GM19025 (cell line): ENCODE results near the gene SPINK8.
"Not testable (repeated sequence)": the region's sequence is repeated elsewhere in the genome, so short reads cannot be mapped to it uniquely, and the experiment has no call there.

Experiments
- ATAC-seq: cut with Tn5 transposase; IDR thresholded peaks from one replicate; pipeline ENCODE4 v1.9.1; 2021; ENCODE audit warnings: mild to moderate bottlenecking, low read depth, moderate library complexity; ENCODE audit not compliant: unreplicated experiment

SPINK8 gene

DNA sequence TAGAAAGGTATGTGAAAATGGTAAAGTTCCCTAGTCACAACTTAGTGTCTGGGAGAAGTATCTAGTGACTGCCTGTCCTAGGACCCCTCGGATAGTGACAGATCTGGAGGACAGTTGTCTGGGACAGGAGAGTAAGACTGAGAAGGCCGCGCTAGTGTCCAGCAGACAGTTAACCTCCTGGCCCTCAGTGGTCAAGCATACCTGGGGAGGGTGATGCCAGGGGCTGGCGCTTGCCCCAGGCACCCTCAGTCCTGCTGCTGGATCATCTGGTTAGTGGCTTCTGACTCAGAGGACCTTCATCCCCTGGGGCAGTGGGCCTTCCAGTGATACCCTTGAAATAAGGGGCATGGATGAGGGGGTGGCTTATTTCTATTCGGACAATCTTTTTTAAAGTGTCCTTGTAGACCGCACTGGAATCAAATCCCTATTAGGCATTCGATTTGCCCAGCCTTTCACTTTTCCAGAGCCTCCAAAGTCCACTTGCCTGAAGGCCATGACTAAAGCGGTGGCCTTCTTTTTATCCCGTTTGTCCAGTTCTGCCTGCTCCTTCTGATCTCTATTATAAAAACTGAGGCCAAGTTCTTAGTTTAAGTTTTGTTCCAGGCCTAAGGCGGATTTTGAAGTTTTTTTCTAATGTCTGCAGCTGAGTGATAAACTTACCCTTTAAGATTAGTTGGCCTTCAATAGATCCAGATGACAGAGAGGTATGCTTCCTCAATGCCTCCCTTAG, 1.6 kb downstream of the SPINK8 start:
- ATAC-seq: not testable (repeated sequence)

DNA sequence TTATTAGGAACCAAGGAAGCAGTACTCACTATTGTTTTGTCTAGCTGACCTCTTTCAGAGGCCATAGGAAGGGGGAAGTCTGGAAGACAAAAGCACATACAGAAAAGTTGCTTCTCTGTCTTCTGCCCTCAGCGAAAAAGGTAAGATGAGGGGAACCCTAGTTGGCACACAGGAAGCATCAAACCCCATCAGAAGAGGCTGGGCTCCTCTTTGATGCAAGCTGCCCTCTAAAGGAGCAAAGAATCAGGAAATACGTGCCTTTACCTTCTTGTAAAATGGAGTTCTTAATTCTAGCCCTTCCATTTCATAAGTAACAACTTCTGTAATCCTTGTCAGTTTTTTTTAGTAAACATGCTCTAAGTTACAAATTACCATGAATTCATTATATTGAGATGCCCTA, 12.5 kb downstream of the SPINK8 start:
- ATAC-seq: no peak

GRCh38 chr3:48318713-48319468, 14.6 kb downstream of the SPINK8 start:
- no peak for ATAC-seq

GRCh38 chr3:48314542-48314941, 18.9 kb downstream of the SPINK8 start:
- ATAC-seq: no peak

GRCh38 chr3:48306860-48307530, 26.5 kb downstream of the SPINK8 start:
- no peak for ATAC-seq

- no peak for ATAC-seq
Measured at GRCh38 chr3:48306290-48306689, 27.2 kb downstream of the SPINK8 start.

DNA sequence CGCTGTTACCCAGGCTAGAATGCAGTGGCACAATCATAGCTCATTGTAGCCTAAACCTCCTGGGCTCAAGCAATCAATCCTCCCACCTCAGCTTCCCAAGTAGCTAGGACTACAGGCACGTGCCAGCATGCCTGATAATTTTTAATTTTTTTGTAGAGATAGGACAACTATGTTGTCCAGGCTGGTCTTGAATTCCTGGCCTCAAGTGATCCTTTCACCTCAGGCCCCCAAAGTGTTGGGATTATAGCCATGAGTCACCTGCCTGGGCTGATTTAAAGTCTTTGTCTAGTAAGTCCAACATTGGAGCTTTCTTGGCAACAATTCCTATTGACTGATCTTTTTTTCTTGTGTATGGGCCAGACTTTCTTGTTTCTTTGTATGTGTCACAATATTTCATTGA, 28.1 kb downstream of the SPINK8 start:
- no peak for ATAC-seq

DNA sequence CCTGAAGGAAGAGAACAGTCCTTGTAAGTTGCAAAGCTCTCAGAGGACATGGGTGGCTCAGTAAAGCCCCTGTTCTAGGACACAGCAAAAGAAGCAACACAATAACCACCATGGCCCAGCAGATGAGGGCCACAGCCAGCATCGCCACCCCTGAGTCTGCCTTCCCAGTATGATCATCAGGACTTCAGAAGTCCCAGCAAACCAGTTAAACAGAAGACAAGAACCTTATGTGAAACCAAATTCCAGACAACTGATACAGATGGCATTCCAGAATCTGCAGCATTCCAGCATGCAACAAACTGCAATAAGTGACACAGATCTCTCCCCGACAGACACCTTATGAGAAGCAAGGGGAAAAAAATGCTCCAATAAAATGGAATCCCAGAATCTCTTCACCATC, 30.4 kb downstream of the SPINK8 start:
- ATAC-seq: no peak

DNA sequence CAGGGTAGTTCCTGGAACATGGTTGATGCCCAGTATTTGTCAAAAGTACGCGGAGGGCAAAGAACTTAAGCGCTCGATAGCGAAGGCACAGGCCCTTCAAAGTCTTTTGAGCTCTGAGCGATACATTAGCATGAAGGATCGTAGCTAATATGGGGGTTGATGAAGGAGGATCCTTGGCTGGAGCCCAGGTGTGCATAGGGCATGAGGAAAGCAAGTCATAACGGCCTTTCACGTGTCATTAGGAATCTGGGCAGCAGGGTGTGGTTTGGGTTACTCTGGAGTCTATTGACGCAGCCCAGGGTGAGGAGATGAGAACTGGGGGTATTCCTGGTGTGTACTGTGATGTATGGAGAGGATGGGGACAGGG, 31.7 kb downstream of the SPINK8 start:
- peak; percentile 6 for ATAC-seq

DNA sequence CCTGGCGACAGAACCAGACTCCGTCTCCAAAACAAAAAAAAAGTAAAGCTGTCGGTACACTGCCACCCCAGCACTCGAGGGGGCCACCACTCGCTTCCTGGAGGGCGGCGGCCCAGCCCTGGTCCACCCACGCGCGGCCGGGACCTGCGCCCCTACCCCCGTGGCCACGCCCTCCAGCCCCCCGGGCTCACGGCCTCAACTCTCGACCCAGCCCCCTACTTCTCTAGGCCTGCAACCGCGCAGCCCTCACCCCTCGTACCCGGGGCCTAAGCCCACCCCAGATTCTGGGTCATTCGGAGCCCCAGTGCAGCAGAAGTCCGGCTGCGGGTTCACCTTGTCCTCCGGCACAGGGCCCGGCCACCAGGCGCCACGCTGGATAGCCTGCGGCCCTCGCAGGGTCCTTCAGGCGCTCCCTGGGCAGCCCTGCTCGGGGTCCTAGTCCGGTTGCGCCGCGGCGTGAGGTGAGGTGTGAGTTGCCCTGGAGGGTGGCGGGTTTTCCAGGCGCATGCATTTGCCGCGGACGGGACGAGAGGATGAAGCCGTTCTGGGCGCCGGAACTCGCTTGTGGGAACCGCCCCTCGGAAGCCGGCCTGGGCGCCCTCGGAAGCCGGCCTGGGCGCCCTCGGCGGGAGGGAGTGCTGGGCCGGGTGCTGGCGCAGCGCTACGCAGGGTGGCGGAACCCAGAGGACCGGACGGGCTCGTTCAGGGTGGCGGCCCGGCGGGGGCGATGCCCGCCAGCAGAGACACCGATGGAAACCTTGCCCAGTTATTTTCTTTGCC, 32.3 kb downstream of the SPINK8 start, which contains the start of gene NME6:
NME6 (minus strand) TSS at position 348 of the 780 bp plus-strand sequence.
- peak; percentile 71 for ATAC-seq

DNA sequence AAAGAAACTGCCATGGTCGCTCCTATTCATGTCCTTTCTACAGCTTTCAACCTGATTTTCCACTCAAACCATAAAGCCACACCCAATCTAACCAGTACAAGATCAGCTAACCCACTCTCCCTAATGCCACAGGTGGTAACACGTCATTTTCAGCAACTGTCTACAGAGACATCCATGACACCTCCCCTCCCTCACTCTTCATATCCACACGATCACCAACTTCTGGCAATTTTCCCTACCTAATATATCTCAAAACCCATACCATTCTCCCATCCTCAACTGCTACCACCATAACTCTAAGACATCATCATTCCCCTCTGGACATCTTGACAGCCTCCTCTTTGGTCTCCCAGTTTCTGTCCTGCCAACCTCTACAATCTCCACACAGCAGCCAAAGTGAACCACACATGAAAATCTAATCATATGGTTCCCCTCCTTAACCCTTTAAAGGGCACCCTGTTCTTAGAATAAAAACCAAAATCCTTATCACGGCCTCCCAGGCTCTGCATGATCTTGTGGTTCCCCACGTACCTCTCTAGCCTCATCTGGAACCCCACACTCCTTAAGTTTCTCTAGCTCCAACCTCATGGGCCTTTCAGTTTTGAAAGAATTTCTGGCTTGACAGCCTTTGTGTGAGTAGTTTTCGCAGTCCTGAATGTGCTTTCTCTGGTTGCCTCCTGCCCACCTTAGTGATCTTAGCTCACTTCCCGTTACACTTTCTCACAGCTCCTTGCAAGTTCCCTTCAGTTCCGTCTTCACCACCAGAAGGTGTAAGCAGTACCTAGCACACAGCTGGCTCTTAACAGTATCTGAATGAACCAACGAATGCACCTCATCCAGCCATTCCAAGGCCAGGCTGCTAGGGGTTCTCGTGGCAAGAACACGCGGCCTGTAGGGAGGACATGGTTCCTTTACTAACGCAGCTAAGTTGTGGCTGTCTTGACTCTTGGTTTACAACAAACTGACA, 33.4 kb downstream of the SPINK8 start:
- peak; percentile 32 for ATAC-seq

GRCh38 chr3:48297111-48297810, 36.2 kb downstream of the SPINK8 start:
- no peak for ATAC-seq

- no peak for ATAC-seq
Measured at GRCh38 chr3:48296699-48297098, 36.8 kb downstream of the SPINK8 start.

DNA sequence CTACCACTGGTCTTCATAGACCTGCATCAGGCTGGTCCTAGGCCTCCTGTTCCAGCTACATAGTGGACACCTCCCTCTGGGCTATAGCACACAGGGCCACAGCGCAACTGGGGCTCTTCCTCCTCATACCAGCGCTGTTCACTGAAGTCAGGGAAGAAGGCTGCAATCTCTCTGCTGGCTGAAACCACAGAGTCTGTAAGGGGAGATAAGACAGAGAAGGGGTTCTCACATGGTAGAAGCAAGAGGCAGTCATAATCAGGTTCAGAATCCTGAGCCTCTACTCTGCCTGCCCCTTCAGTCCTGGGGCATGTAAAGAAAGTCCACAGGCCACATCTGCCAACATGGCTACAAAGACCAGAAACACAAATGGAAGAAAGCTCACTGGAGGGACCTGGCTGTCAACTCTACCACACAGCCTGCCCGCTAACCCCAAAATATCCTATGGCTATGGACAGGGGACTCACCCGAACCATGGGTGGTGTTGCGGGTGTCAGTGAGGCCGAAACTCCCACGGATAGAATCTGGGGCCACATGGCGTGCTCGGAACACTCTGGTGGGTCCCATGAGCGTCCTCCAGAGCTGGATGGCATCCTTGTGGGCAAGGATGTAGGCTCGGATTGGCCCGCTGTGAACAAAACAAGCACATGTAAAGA, 38.7 kb downstream of the SPINK8 start:
- no peak for ATAC-seq

- no peak for ATAC-seq
Measured at GRCh38 chr3:48289659-48290058, 43.8 kb downstream of the SPINK8 start.

DNA sequence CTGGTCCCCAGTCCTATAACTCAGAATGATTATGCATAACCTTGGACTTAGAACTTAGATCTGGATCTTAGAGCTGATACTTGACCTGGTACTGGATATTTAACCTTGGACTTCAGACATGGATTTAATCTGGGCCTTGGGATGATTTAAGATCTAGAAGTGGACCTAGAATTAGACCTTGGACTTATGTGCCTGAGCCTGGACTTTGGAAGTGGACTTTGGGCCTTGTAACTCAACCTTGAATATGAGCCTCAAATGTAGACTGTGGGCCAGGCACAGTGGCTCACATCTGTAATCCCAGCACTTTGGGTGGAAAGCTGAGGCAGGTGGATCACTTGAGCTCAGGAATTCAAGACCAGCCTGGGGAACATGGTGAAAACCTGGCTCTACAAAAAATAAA, 46.4 kb downstream of the SPINK8 start:
- ATAC-seq: no peak

- ATAC-seq: no peak
Measured at GRCh38 chr3:48286308-48286707, 47.2 kb downstream of the SPINK8 start.

DNA sequence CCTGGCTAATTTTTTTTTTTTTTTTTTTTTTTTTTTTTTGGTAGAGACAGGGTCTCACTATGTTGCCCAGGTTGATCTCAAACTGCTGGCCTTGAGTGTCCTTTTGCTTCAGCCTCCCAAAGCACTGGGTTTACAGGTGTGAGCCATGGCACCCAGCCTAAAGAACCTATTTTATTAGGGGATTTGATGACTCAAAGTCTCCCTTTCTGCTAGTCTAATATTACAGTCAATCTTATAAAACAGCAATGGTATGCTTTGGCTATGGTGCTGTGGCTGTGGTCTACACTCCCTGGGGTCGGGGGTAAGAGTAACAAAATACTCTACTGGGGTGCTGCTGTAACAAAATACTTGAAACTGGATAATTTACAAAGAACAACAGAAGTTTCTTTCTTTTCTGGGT, 47.8 kb downstream of the SPINK8 start:
- no peak for ATAC-seq
